NT2/D1 (cell line): ENCODE measurements around the gene DYSF.

Experiments
- DNase-seq: peaks from one replicate; pipeline ENCODE4 v3.0.0-alpha.2; 2011; ENCODE audit warnings: low read depth, low spot score
- H3K27me3 ChIP-seq: 2 replicates; pipeline ENCODE4 v1.6.0; 2011; ENCODE audit warnings: mild to moderate bottlenecking; ENCODE audit not compliant: insufficient read length, insufficient read depth
- H3K36me3 ChIP-seq: 2 replicates; pipeline ENCODE4 v1.6.1; 2011; ENCODE audit warnings: mild to moderate bottlenecking, low read length, mixed read lengths; ENCODE audit not compliant: insufficient read depth, insufficient read length
- H3K4me1 ChIP-seq: 2 replicates; pipeline ENCODE4 v1.5.1; 2011; ENCODE audit not compliant: insufficient read depth, insufficient read length
- H3K4me3 ChIP-seq: 2 replicates; pipeline ENCODE4 v1.5.1; 2011; ENCODE audit warnings: low read depth; ENCODE audit not compliant: insufficient read length
- H3K9ac ChIP-seq: 2 replicates; pipeline ENCODE4 v1.6.0; 2011; ENCODE audit warnings: low read depth; ENCODE audit not compliant: insufficient read length
- H3K9me3 ChIP-seq: 2 replicates; pipeline ENCODE4 v1.5.1; 2011; ENCODE audit warnings: mild to moderate bottlenecking, low read length; ENCODE audit not compliant: insufficient read depth
- SUZ12 ChIP-seq: IDR thresholded peaks from 2 replicates; pipeline ENCODE4 v1.6.1; 2011; ENCODE audit not compliant: insufficient read length, insufficient read depth; ENCODE audit errors: extremely low read depth
- YY1 ChIP-seq: IDR thresholded peaks from 2 replicates; pipeline ENCODE4 v1.6.1; 2011; ENCODE audit not compliant: insufficient read length, insufficient read depth
- ZNF274 ChIP-seq: IDR thresholded peaks from 2 replicates; pipeline ENCODE4 v1.6.1; 2011; ENCODE audit warnings: mild to moderate bottlenecking, low read depth, low read length

Gene DYSF

DNA sequence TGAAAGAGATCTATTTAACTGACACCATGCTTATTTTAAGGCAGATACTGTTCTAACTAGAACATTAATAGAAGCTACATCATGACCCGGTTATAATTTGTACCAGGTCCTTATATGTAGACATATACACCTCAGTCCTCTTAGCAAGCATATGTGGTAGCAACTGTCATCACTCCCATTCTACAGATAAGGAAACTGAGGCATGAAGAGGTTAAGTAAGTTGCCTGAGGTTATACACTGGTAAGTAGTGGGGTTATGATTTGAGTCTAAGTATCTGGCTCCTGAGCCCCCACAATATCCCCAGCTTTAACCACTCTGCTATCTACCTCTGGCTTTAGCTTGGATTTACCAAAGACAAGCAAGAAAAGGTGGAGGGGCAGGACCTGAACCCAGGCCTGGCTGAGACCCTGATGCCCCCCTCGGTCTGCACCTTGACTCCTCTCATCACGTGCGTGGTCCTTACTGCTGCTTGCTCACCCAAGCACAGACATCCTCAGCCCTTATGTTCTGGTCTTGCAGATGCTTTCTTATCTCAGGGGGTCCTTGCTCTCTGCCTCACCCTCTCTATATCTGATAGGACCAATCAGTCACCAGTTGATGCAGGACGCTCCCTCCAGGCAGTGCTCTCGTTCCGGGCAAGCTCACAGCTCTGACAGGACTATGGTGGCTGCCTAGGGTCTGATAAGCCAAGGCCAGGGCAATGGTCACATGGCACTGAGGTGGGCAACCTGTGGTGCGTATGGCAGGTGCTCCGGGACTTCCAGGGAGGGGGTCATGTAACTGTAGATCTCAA lies 4.0 kb downstream of the DYSF start:
- Histone ChIP-seq H3K4me1 (peaks cover 13% of the 10 kb centered on the region), H3K9me3 (peaks cover 5% of the 10 kb centered on the region; the same call in 1 of the 2 replicates), H3K36me3 (peaks cover 6% of the 10 kb centered on the region), H3K4me3 (no peak overlapping the region), H3K9ac (no peak overlapping the region), H3K27me3 (peaks cover 11% of the 10 kb centered on the region)
- no peak for DNase-seq
- TF ChIP-seq SUZ12 (no peak), YY1 (no peak), ZNF274 (no peak)

DNA sequence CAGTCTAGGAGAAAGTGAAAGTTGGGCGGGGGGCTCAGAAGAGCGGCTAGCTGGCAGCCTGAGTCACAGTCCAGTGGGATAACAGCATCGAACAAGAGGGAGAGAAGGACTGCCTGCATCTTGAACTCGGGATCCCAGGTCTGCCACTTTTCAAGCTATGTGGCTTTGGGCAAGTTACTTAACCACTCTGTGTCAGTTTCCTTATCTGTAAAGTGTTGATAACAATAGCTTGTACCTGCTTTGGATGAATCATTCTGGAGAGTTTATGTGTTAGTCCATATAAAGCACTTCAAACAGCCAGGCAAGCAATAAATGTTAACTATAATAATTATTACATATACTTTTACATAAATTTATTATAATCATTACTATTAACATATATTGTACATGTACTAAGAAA lies 4.6 kb downstream of the DYSF start:
- Histone ChIP-seq H3K9ac (no peak overlapping the region), H3K9me3 (peaks cover 11% of the 10 kb centered on the region; the same call in 1 of the 2 replicates), H3K4me1 (peaks cover 13% of the 10 kb centered on the region), H3K27me3 (peaks cover 11% of the 10 kb centered on the region), H3K4me3 (no peak overlapping the region), H3K36me3 (peaks cover 6% of the 10 kb centered on the region)
- DNase-seq, result no peak
- TF ChIP-seq SUZ12 (no peak), YY1 (no peak), ZNF274 (no peak)

DNA sequence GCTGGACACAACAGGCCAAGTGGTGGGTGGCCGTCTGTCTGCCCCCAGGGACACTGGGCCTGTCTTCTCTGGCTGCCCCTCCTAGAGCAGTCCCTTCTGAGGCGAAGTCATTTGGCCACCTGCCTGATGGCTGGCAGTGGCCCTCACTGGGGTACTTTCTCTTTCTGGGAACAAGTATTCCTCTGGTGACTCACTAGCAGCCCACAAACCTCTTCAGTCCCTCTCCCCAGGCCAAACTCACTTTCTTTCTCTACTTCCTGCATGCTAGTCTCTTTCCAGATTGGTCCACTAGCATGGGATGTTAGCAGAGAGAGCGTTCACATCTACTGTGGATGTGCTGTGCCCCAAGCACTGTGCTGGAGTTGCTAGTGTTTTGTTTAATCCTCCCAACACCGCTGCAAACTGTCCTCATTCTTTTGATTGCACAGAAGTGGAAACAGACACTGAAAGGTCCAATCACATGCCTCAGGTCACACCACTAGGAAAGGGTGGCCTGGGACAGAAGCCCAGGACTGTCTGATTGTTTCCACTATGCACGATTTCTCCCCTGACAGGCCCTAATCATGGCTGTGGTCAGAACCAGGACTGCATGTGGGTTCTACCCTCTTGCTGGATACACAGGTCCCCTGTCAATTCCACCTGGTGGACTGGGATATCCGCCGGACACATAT lies 5.2 kb downstream of the DYSF start:
- TF ChIP-seq ZNF274 (no peak), YY1 (no peak), SUZ12 (no peak)
- peaks cover 13% of the 10 kb centered on the region for H3K4me1 ChIP-seq
- H3K27me3 ChIP-seq, result peaks cover 9% of the 10 kb centered on the region
- no peak overlapping the region for H3K9ac ChIP-seq
- H3K36me3 ChIP-seq, result peaks cover 6% of the 10 kb centered on the region
- no peak overlapping the region for H3K4me3 ChIP-seq
- no peak for DNase-seq
- H3K9me3 ChIP-seq, result peaks cover 17% of the 10 kb centered on the region; the same call in 1 of the 2 replicates

DNA sequence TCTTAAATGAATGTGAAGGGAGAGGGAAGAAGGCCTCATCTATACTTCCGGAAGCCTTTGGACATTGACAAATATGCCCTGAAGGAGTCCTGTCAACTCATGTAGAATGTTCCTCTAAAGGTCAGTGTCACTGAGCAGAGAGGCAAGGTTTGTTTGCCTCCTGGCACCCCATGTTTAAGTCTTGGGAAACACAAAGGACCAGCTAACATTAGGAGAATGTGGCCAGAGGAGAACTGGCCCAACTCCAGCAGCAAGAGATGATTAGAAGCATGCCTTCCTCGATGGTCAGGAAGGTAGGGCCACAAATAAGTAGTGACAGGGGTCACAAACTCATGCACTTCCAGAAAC lies 5.7 kb downstream of the DYSF start:
- Histone ChIP-seq H3K4me1 (peaks cover 13% of the 10 kb centered on the region), H3K27me3 (peaks cover 9% of the 10 kb centered on the region), H3K9ac (no peak overlapping the region), H3K4me3 (no peak overlapping the region), H3K36me3 (peaks cover 6% of the 10 kb centered on the region), H3K9me3 (peaks cover 22% of the 10 kb centered on the region; the same call in 1 of the 2 replicates)
- DNase-seq, result no peak
- no peak for TF ChIP-seq SUZ12
- no peak for TF ChIP-seq ZNF274
- TF ChIP-seq YY1, result no peak

DNA sequence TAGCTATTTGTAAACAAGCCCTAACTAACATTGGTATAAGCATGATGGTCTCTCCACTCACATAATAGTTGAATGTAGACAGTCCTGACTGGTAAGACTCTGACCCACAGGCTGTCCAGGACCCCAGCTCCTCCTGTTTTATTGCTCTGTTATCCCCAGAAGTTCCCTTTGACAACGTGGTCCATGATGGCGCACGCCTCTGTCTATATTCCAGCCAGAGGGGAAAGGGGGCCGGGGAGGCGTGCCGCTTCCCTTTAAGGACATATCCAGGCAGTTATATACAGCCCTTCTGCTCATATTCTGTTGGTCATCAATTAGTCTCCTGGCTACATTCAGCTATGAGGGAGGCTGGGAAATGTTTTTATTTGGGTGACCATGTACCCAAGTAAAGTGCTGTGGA lies 6.7 kb downstream of the DYSF start:
- DNase-seq, result no peak
- Histone ChIP-seq H3K4me1 (peaks cover 9% of the 10 kb centered on the region), H3K4me3 (no peak overlapping the region), H3K9ac (no peak overlapping the region), H3K36me3 (peaks cover 6% of the 10 kb centered on the region), H3K27me3 (peaks cover 16% of the 10 kb centered on the region), H3K9me3 (peaks cover 26% of the 10 kb centered on the region; the same call in 1 of the 2 replicates)
- TF ChIP-seq SUZ12, result no peak
- TF ChIP-seq YY1, result no peak
- no peak for TF ChIP-seq ZNF274

DNA sequence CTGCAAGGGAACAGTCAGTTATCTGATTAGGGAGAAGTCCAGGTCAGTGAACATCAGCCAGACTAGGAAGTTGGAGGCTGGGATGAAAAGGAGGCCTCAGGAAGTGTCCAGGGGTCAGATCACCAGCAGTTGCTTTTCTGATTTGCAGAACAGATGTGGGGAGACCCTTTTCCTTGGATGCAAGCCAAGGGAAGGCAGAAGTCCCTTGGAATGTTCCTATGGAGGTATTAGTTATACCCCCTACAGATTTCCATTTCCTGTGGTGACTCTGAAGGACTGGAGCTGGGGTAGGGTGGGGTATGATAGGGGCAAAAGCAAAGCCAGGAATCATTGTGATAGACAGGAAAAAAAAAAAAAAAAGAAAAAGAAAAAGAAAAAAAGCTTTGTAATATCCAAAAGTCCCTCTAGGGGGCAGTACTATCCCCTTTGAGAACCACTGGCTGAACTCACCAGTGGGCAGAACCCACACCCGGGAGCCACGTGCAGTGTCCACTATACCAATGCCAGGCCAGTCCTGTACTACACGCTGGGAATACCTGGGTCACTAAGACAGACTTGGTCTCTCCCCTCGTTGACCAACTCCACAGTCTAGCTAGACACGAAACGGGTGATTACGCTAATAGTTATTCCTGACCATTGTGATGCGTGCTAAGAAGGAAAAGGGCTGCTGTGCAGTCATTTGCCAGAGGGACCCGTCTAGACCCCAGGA lies 7.4 kb downstream of the DYSF start:
- Histone ChIP-seq H3K4me1 (peaks cover 7% of the 10 kb centered on the region), H3K27me3 (peaks cover 22% of the 10 kb centered on the region), H3K9ac (no peak overlapping the region), H3K4me3 (no peak overlapping the region), H3K9me3 (peaks cover 26% of the 10 kb centered on the region; the same call in 1 of the 2 replicates), H3K36me3 (peaks cover 6% of the 10 kb centered on the region)
- TF ChIP-seq ZNF274, result no peak
- no peak for TF ChIP-seq SUZ12
- TF ChIP-seq YY1, result no peak
- peak; percentile 20 for DNase-seq

DNA sequence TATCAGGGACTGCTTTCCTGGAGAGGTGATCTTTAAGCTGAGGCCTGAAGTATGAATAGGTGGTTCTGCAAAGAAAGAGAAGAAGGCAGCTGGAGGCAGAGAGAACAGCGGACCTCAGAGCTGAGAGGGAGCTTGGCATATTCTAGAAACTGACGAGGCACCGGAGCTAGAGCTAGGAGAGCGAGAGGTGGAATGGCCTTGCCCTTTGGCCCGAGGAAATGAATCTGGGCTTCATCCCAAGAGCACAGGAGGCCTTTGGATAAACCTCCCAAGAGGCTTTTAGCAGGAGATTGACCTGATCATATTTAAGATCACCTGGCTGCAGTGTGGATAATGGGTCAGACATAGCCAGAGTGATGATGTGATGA lies 7.9 kb downstream of the DYSF start:
- peaks cover 6% of the 10 kb centered on the region for H3K4me1 ChIP-seq
- H3K9ac ChIP-seq, result no peak overlapping the region
- peaks cover 26% of the 10 kb centered on the region; the same call in 1 of the 2 replicates for H3K9me3 ChIP-seq
- peaks cover 28% of the 10 kb centered on the region for H3K27me3 ChIP-seq
- no peak for DNase-seq
- no peak for TF ChIP-seq YY1
- TF ChIP-seq SUZ12, result no peak
- TF ChIP-seq ZNF274, result no peak
- H3K4me3 ChIP-seq, result no peak overlapping the region
- H3K36me3 ChIP-seq, result peaks cover 6% of the 10 kb centered on the region
